K562 (cell line): Measurements from ENCODE around the gene OAT. TPM values are rescaled to one million over a fixed set of nuclear protein-coding genes. Genes with fewer than 3 reads are reported as not detected.

Source experiments
- RB1 ChIP-seq: fragments of 450-650 bp; IDR thresholded peaks from 2 replicates; pipeline ENCODE4 v1.6.1; 2017; ENCODE audit warnings: low read depth, mild to moderate bottlenecking
- RERE ChIP-seq: sonication (generic); formaldehyde crosslinking; IDR thresholded peaks from 2 replicates; pipeline ENCODE4 v1.8.0; 2023; ENCODE audit warnings: missing genetic modification reagents, mild to moderate bottlenecking, borderline replicate concordance
- polyA plus RNA-seq, 8 experiments: library from polyadenylated mRNA; depleted of rRNA in 4 of 8; stranded (reverse) in 5 of 8; unstranded in 3 of 8; fragments of >200 nt; fragmentation: Nextera tagmentation in 2 of 8; fragmentation: Illumina TruSeq in 1 of 8; extraction: Ambion mirVana in 2 of 8; extraction: Trizol in 1 of 8; gene quantifications; 2 replicates each; pipeline versions ENCODE4 v1.2.1 to v1.2.3, GENCODE V29; 2011 to 2014; ENCODE audit warnings: inconsistent platforms in 1 of 8, missing spikeins in 1 of 8
- total RNA-seq, 7 experiments: library from RNA; depleted of rRNA in 6 of 7; stranded (reverse); fragments of >200 nt in 6 of 7; fragmentation: Illumina TruSeq in 2 of 7; extraction: Trizol in 2 of 7; gene quantifications; 2 replicates each; pipeline versions ENCODE4 v1.2.1 to v1.2.3, GENCODE V29; 2011 to 2021; ENCODE audit warnings: low replicate concordance in 1 of 7
- TF ChIP-seq, protein P1 (sequence below): fragments of 250-450 bp; sonication (Bioruptor Pico); IDR thresholded peaks from 2 replicates; pipeline ENCODE4 v1.8.0; 2021; ENCODE audit warnings: moderate library complexity, mild to moderate bottlenecking, inconsistent platforms

Gene OAT
- total and polyA plus RNA-seq, 9 of the 15 experiments (the other 6 are each of a cell fraction or from before 2014, with no cell fraction given), result 100 to 312 (median 163) TPM

DNA sequence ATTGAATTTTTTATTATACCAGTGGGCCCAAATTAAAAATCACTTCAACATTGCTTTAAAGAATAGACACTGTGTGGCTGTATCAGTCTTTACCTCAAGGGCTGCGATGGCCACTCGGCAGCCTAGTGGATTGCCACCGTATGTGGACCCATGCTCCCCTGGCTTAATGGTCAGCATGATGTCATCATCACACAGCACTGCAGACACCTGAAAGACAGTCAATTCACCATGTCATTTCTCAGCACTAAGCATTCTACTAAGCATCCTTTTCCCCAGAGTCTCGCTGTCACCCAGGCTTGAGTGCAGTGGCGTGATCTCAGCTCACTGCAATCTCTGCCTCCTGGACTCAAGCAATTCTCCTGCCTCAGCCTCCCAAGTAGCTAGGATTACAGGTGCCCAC, 17.1 kb downstream of the OAT start (continued):
- TF ChIP-seq RERE (CRISPR knock-in tag) (no peak), RB1 (no peak)
- TF ChIP-seq, protein P1, sequence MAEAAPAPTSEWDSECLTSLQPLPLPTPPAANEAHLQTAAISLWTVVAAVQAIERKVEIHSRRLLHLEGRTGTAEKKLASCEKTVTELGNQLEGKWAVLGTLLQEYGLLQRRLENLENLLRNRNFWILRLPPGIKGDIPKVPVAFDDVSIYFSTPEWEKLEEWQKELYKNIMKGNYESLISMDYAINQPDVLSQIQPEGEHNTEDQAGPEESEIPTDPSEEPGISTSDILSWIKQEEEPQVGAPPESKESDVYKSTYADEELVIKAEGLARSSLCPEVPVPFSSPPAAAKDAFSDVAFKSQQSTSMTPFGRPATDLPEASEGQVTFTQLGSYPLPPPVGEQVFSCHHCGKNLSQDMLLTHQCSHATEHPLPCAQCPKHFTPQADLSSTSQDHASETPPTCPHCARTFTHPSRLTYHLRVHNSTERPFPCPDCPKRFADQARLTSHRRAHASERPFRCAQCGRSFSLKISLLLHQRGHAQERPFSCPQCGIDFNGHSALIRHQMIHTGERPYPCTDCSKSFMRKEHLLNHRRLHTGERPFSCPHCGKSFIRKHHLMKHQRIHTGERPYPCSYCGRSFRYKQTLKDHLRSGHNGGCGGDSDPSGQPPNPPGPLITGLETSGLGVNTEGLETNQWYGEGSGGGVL, result no peak
- TF ChIP-seq, all 486 proteins: peak for 0
